ENCODE data around the gene UQCRC2.

The UQCRC2 gene

DNA sequence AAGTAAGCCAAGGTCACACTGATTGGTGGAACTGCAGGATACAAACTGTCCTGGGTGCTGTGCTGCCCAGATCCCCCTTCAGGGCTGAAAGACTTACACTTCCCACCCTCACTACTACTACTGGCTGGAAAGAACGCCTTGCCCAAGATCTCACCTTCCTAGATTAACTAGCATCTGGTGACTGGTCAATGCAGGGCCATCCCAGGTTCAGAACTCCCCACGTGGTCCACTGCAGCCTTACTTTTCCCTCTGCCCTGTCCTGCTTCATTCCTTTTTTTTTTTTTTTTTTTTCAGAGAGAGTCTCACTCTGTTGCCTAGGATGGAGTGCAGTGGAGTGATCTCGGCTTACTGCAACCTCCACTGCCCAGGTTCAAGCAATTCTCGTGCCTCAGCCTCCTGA lies 50.0 kb downstream of the UQCRC2 start:
- 80% methylated on average over 4 of the region's 4 CpGs for WGBS
- no peak overlapping the region for H3K4me2 ChIP-seq (ENCODE audit: low read length, poor library complexity, severe bottlenecking)
- no peak overlapping the region for H3K18ac ChIP-seq (ENCODE audit: low read depth in 1 of 2, low read length in 2 of 2)
- H4K8ac ChIP-seq (ENCODE audit: low read length): no peak overlapping the region
- no peak overlapping the region for H3K4ac ChIP-seq (ENCODE audit: low read depth in 1 of 2, low read length in 2 of 2)
- H3K79me1 ChIP-seq (replicated peaks; ENCODE audit: low read length, poor library complexity, severe bottlenecking): no peaks in the 10 kb centered on the region
- peaks cover 0 to 21% of the 10 kb centered on the region in 2 experiments for H3K27me3 ChIP-seq (ENCODE audit: control insufficient read depth in 1 of 2, insufficient read depth in 1 of 2, low read length in 2 of 2)
- H4K91ac ChIP-seq (ENCODE audit: low read length): no peak overlapping the region
- H2BK120ac ChIP-seq (ENCODE audit: low read depth, low read length): no peak overlapping the region
- H3K9ac ChIP-seq (ENCODE audit: low read length): no peak overlapping the region
- H2AK5ac ChIP-seq (ENCODE audit: low read length, severe bottlenecking): no peak overlapping the region
- H2BK5ac ChIP-seq (ENCODE audit: low read depth, low read length, poor library complexity, severe bottlenecking): no peak overlapping the region
- H3K14ac ChIP-seq (ENCODE audit: low read length in 2 of 2): no peak overlapping the region
- H3K27ac ChIP-seq (ENCODE audit: low read length, poor library complexity, severe bottlenecking): no peak overlapping the region
- peaks cover 8% of the 10 kb centered on the region for H3K4me1 ChIP-seq (ENCODE audit: control insufficient read depth, insufficient read depth, low read depth, low read length)
- no peak overlapping the region for H3K23ac ChIP-seq (ENCODE audit: low read length in 2 of 2)
- H2AFZ ChIP-seq (ENCODE audit: low read depth, low read length): no peak overlapping the region
- no peaks in the 10 kb centered on the region for H3K9me3 ChIP-seq (ENCODE audit: control insufficient read depth, low read length)
- H2BK12ac ChIP-seq (ENCODE audit: low read length in 2 of 2): no peak overlapping the region
- no peak overlapping the region for H2BK15ac ChIP-seq (ENCODE audit: low read depth, poor library complexity, severe bottlenecking)
- DNase-seq: no peak
- no peaks in the 10 kb centered on the region for H3K36me3 ChIP-seq (ENCODE audit: control insufficient read depth in 1 of 2, insufficient read depth in 2 of 2, low read depth in 1 of 2, low read length in 2 of 2)
- H3K4me3 ChIP-seq (ENCODE audit: insufficient read depth in 1 of 2, low read depth in 1 of 2, low read length in 2 of 2): no peak overlapping the region

DNA sequence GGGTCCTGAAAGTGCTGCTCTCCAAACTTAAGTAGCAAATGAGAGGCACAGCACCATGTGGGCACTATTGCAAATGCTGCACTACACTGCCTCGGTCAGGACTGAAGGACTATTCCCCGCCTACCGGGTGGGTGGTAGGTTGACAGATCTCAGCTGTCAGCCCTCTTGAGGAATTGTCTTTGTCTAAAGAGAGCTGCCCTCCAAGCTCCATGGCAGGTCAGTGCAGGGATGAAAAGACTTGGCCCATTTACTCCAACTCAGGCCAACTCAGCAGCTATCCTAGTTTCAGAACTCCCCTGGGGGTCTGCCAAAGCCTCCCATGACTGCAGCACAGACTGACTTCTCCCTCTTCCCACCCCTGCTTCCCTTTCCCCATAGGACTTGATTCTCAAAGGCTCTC lies 51.2 kb downstream of the UQCRC2 start:
- Histone ChIP-seq H2BK120ac (ENCODE audit: low read depth, low read length) (no peak overlapping the region), H3K4me1 (ENCODE audit: control insufficient read depth, insufficient read depth, low read depth, low read length) (peaks cover 14% of the 10 kb centered on the region), H3K9me3 (ENCODE audit: control insufficient read depth, low read length) (no peaks in the 10 kb centered on the region), H2BK12ac (ENCODE audit: low read length in 2 of 2) (no peak overlapping the region), H3K18ac (ENCODE audit: low read depth in 1 of 2, low read length in 2 of 2) (no peak overlapping the region), H3K4me2 (ENCODE audit: low read length, poor library complexity, severe bottlenecking) (no peak overlapping the region), H3K4me3 (ENCODE audit: insufficient read depth in 1 of 2, low read depth in 1 of 2, low read length in 2 of 2) (no peak overlapping the region), H3K23ac (ENCODE audit: low read length in 2 of 2) (no peak overlapping the region), H4K91ac (ENCODE audit: low read length) (no peak overlapping the region), H4K8ac (ENCODE audit: low read length) (no peak overlapping the region), H2BK15ac (ENCODE audit: low read depth, poor library complexity, severe bottlenecking) (no peak overlapping the region), H3K36me3 (ENCODE audit: control insufficient read depth in 1 of 2, insufficient read depth in 2 of 2, low read depth in 1 of 2, low read length in 2 of 2) (no peaks in the 10 kb centered on the region), H2BK5ac (ENCODE audit: low read depth, low read length, poor library complexity, severe bottlenecking) (no peak overlapping the region), H3K14ac (ENCODE audit: low read length in 2 of 2) (no peak overlapping the region), H3K4ac (ENCODE audit: low read depth in 1 of 2, low read length in 2 of 2) (no peak overlapping the region), H3K9ac (ENCODE audit: low read length) (no peak overlapping the region), H2AK5ac (ENCODE audit: low read length, severe bottlenecking) (no peak overlapping the region), H3K79me1 (replicated peaks; ENCODE audit: low read length, poor library complexity, severe bottlenecking) (peaks cover 9% of the 10 kb centered on the region), H2AFZ (ENCODE audit: low read depth, low read length) (no peak overlapping the region), H3K27ac (ENCODE audit: low read length, poor library complexity, severe bottlenecking) (no peak overlapping the region), H3K27me3 (ENCODE audit: control insufficient read depth in 1 of 2, insufficient read depth in 1 of 2, low read length in 2 of 2) (peaks cover 0 to 21% of the 10 kb centered on the region in 2 experiments)
- 73% methylated on average over 3 of the region's 3 CpGs for WGBS
- DNase-seq: no peak

DNA sequence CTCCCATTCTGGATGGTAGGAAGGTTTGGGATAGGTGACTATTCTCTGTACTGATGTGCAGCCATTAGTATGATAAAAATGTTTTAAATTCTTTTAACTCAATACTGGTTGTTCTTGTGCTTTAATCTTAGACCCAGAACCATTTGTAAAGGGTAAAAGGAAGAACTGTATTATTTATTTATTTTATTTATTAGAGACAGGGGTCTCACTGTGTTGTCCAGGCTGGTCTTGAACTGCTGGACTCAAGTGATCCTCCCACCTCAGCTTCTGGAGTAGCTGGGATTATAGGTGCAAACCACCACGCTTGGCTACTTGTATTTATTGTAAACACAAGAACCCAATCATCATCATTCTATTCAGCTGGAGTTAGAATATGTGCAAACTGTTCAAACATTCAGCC lies 52.6 kb downstream of the UQCRC2 start:
- Histone ChIP-seq H2BK120ac (ENCODE audit: low read depth, low read length) (no peak overlapping the region), H3K79me1 (replicated peaks; ENCODE audit: low read length, poor library complexity, severe bottlenecking) (peaks cover 9% of the 10 kb centered on the region), H3K27me3 (ENCODE audit: control insufficient read depth in 1 of 2, insufficient read depth in 1 of 2, low read length in 2 of 2) (peaks cover 0 to 21% of the 10 kb centered on the region in 2 experiments), H3K18ac (ENCODE audit: low read depth in 1 of 2, low read length in 2 of 2) (no peak overlapping the region), H2AFZ (ENCODE audit: low read depth, low read length) (no peak overlapping the region), H2BK5ac (ENCODE audit: low read depth, low read length, poor library complexity, severe bottlenecking) (no peak overlapping the region), H3K23ac (ENCODE audit: low read length in 2 of 2) (no peak overlapping the region), H3K9ac (ENCODE audit: low read length) (no peak overlapping the region), H3K9me3 (ENCODE audit: control insufficient read depth, low read length) (no peaks in the 10 kb centered on the region), H3K4me1 (ENCODE audit: control insufficient read depth, insufficient read depth, low read depth, low read length) (peaks cover 12% of the 10 kb centered on the region), H4K91ac (ENCODE audit: low read length) (no peak overlapping the region), H2BK12ac (ENCODE audit: low read length in 2 of 2) (no peak overlapping the region), H3K4me2 (ENCODE audit: low read length, poor library complexity, severe bottlenecking) (no peak overlapping the region), H4K8ac (ENCODE audit: low read length) (no peak overlapping the region), H2BK15ac (ENCODE audit: low read depth, poor library complexity, severe bottlenecking) (no peak overlapping the region), H3K14ac (ENCODE audit: low read length in 2 of 2) (no peak overlapping the region), H2AK5ac (ENCODE audit: low read length, severe bottlenecking) (no peak overlapping the region), H3K4ac (ENCODE audit: low read depth in 1 of 2, low read length in 2 of 2) (no peak overlapping the region), H3K36me3 (ENCODE audit: control insufficient read depth in 1 of 2, insufficient read depth in 2 of 2, low read depth in 1 of 2, low read length in 2 of 2) (no peaks in the 10 kb centered on the region), H3K4me3 (ENCODE audit: insufficient read depth in 1 of 2, low read depth in 1 of 2, low read length in 2 of 2) (no peak overlapping the region), H3K27ac (ENCODE audit: low read length, poor library complexity, severe bottlenecking) (no peak overlapping the region)
- no peak for DNase-seq
- WGBS: 83% methylated on average over 1 of the region's 1 CpG

DNA sequence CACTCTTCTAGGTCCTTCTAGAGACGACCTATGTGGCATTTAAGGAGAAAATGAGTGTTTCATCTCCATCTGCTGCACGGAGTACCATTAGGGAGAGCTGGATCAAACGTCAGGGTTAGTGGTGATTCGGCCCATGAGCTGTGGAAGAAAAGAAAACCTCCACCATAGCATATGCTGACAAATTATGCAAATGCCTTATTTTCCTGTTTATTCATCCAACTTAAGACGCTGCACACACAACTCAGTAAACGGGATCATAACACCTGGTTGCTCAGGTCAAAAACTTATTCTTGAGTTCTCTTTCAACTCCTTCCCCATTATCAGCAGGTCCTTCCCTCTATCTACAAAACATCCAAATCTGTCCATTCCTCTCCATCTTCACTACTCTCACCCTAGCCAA lies 53.5 kb downstream of the UQCRC2 start:
- WGBS: 77% methylated on average over 6 of the region's 6 CpGs
- Histone ChIP-seq H4K8ac (ENCODE audit: low read length) (no peak overlapping the region), H2AK5ac (ENCODE audit: low read length, severe bottlenecking) (no peak overlapping the region), H3K23ac (ENCODE audit: low read length in 2 of 2) (no peak overlapping the region), H3K27me3 (ENCODE audit: control insufficient read depth in 1 of 2, insufficient read depth in 1 of 2, low read length in 2 of 2) (peaks cover 0 to 21% of the 10 kb centered on the region in 2 experiments), H3K4me3 (ENCODE audit: insufficient read depth in 1 of 2, low read depth in 1 of 2, low read length in 2 of 2) (no peak overlapping the region), H3K9ac (ENCODE audit: low read length) (no peak overlapping the region), H3K4me2 (ENCODE audit: low read length, poor library complexity, severe bottlenecking) (no peak overlapping the region), H3K9me3 (ENCODE audit: control insufficient read depth, low read length) (no peaks in the 10 kb centered on the region), H2BK12ac (ENCODE audit: low read length in 2 of 2) (no peak overlapping the region), H3K27ac (ENCODE audit: low read length, poor library complexity, severe bottlenecking) (no peak overlapping the region), H2BK5ac (ENCODE audit: low read depth, low read length, poor library complexity, severe bottlenecking) (no peak overlapping the region), H2BK120ac (ENCODE audit: low read depth, low read length) (no peak overlapping the region), H3K79me1 (replicated peaks; ENCODE audit: low read length, poor library complexity, severe bottlenecking) (peaks cover 11% of the 10 kb centered on the region), H2BK15ac (ENCODE audit: low read depth, poor library complexity, severe bottlenecking) (no peak overlapping the region), H3K4me1 (ENCODE audit: control insufficient read depth, insufficient read depth, low read depth, low read length) (peaks cover 9% of the 10 kb centered on the region), H4K91ac (ENCODE audit: low read length) (no peak overlapping the region), H2AFZ (ENCODE audit: low read depth, low read length) (no peak overlapping the region), H3K18ac (ENCODE audit: low read depth in 1 of 2, low read length in 2 of 2) (no peak overlapping the region), H3K36me3 (ENCODE audit: control insufficient read depth in 1 of 2, insufficient read depth in 2 of 2, low read depth in 1 of 2, low read length in 2 of 2) (no peaks in the 10 kb centered on the region), H3K4ac (ENCODE audit: low read depth in 1 of 2, low read length in 2 of 2) (no peak overlapping the region), H3K14ac (ENCODE audit: low read length in 2 of 2) (no peak overlapping the region)
- DNase-seq: no peak

All from mesenchymal stem cell (in vitro differentiated cells and primary cell).